Activated naive CD8-positive, alpha-beta T cell treated with anti-CD3 and anti-CD28 coated beads, Interleukin-2, amount 50 U/mL, for 24 hours (primary cell): ENCODE results near the gene MRPL41.
"Not testable (repeated sequence)": the region's sequence is repeated elsewhere in the genome, so short reads cannot be mapped to it uniquely, and the experiment has no call there.

Experiments
- ATAC-seq: fragments of 150-1000 bp; cut with Tn5 transposase; one replicate; pipeline ENCODE4 v1.10.0; 2021
- DNase-seq: peaks from one replicate; pipeline ENCODE4 v3.0.0; 2021
- H3K27ac Mint-ChIP-seq: one replicate; pipeline ENCODE4 v1.8.0; 2021; ENCODE audit warnings: mild to moderate bottlenecking, mixed read lengths
- H3K27me3 Mint-ChIP-seq: one replicate; pipeline ENCODE4 v1.8.0; 2021; ENCODE audit warnings: mixed read lengths
- H3K36me3 Mint-ChIP-seq: one replicate; pipeline ENCODE4 v1.8.0; 2021; ENCODE audit warnings: low read depth, mixed read lengths
- H3K4me1 Mint-ChIP-seq: one replicate; pipeline ENCODE4 v1.8.0; 2021; ENCODE audit warnings: mixed read lengths
- H3K4me3 Mint-ChIP-seq: one replicate; pipeline ENCODE4 v1.8.0; 2021; ENCODE audit warnings: mild to moderate bottlenecking, moderate library complexity, mixed read lengths
- H3K9me3 Mint-ChIP-seq: one replicate; pipeline ENCODE4 v1.8.0; 2021; ENCODE audit warnings: mixed read lengths

MRPL41 gene

GRCh38 chr9:137516144-137516917 is 35.3 kb upstream of the MRPL41 start:
- peaks cover 3% of the 10 kb centered on the region for H3K4me1 Mint-ChIP-seq
- no peaks in the 10 kb centered on the region for H3K27me3 Mint-ChIP-seq
- H3K36me3 Mint-ChIP-seq, result no peaks in the 10 kb centered on the region
- H3K4me3 Mint-ChIP-seq, result no peak overlapping the region
- ATAC-seq (no peak), DNase-seq (no peak)
- H3K9me3 Mint-ChIP-seq, result no peaks in the 10 kb centered on the region
- H3K27ac Mint-ChIP-seq, result no peak overlapping the region

GRCh38 chr9:137518661-137519459 is 32.8 kb upstream of the MRPL41 start:
- not testable (repeated sequence) for DNase-seq, H3K4me3 Mint-ChIP-seq, H3K27ac Mint-ChIP-seq, H3K27me3 Mint-ChIP-seq, H3K9me3 Mint-ChIP-seq, H3K4me1 Mint-ChIP-seq, H3K36me3 Mint-ChIP-seq
- peak; percentile 18 for ATAC-seq

GRCh38 chr9:137519553-137519952 is 32.1 kb upstream of the MRPL41 start:
- Mint-ChIP-seq H3K4me3 (no peak overlapping the region), H3K27me3 (no peaks in the 10 kb centered on the region), H3K36me3 (no peaks in the 10 kb centered on the region), H3K9me3 (no peaks in the 10 kb centered on the region), H3K4me1 (no peaks in the 10 kb centered on the region), H3K27ac (no peak overlapping the region)
- no peak for ATAC-seq
- no peak for DNase-seq

- no peak overlapping the region for H3K4me3 Mint-ChIP-seq
Observed at GRCh38 chr9:137520614-137521404, 30.9 kb upstream of the MRPL41 start.

GRCh38 chr9:137521405-137521985 is 30.2 kb upstream of the MRPL41 start:
- Mint-ChIP-seq H3K4me1 (peaks cover 7% of the 10 kb centered on the region), H3K9me3 (no peaks in the 10 kb centered on the region), H3K27ac (no peak overlapping the region), H3K36me3 (no peaks in the 10 kb centered on the region), H3K27me3 (no peaks in the 10 kb centered on the region), H3K4me3 (no peak overlapping the region)
- no peak for DNase-seq
- ATAC-seq, result no peak

More at GRCh38 chr9:137520614-137521404, 30.9 kb upstream of the MRPL41 start:
- Mint-ChIP-seq H3K36me3 (no peaks in the 10 kb centered on the region), H3K27me3 (no peaks in the 10 kb centered on the region), H3K9me3 (no peaks in the 10 kb centered on the region), H3K4me1 (peaks cover 7% of the 10 kb centered on the region), H3K27ac (no peak overlapping the region)
- ATAC-seq (no peak), DNase-seq (no peak)

GRCh38 chr9:137522746-137523455 is 28.8 kb upstream of the MRPL41 start:
- Mint-ChIP-seq H3K27ac (no peak overlapping the region), H3K36me3 (no peaks in the 10 kb centered on the region), H3K4me1 (peaks cover 7% of the 10 kb centered on the region), H3K4me3 (no peak overlapping the region), H3K9me3 (no peaks in the 10 kb centered on the region), H3K27me3 (no peaks in the 10 kb centered on the region)
- DNase-seq (no peak), ATAC-seq (no peak)

GRCh38 chr9:137524161-137524980 is 27.3 kb upstream of the MRPL41 start:
- H3K36me3 Mint-ChIP-seq, result no peaks in the 10 kb centered on the region
- H3K4me1 Mint-ChIP-seq, result peaks cover 12% of the 10 kb centered on the region
- ATAC-seq, result no peak
- H3K4me3 Mint-ChIP-seq, result no peak overlapping the region
- no peaks in the 10 kb centered on the region for H3K27me3 Mint-ChIP-seq
- no peak overlapping the region for H3K27ac Mint-ChIP-seq
- no peak for DNase-seq
- H3K9me3 Mint-ChIP-seq, result no peaks in the 10 kb centered on the region

- H3K27me3 Mint-ChIP-seq, result no peaks in the 10 kb centered on the region
- no peak overlapping the region for H3K27ac Mint-ChIP-seq
- DNase-seq (no peak), ATAC-seq (no peak)
- no peak overlapping the region for H3K4me3 Mint-ChIP-seq
- no peaks in the 10 kb centered on the region for H3K9me3 Mint-ChIP-seq
- H3K4me1 Mint-ChIP-seq, result peaks cover 15% of the 10 kb centered on the region
- H3K36me3 Mint-ChIP-seq, result no peaks in the 10 kb centered on the region
Observed at GRCh38 chr9:137524981-137525317, 26.7 kb upstream of the MRPL41 start.

- Mint-ChIP-seq H3K27me3 (no peaks in the 10 kb centered on the region), H3K4me1 (peaks cover 25% of the 10 kb centered on the region), H3K9me3 (no peaks in the 10 kb centered on the region), H3K36me3 (peaks cover 3% of the 10 kb centered on the region), H3K27ac (no peak overlapping the region), H3K4me3 (no peak overlapping the region)
- ATAC-seq (no peak), DNase-seq (no peak)
Observed at GRCh38 chr9:137530331-137530730, 21.3 kb upstream of the MRPL41 start.

- DNase-seq (no peak), ATAC-seq (no peak)
- Mint-ChIP-seq H3K36me3 (peaks cover 6% of the 10 kb centered on the region), H3K27ac (no peak overlapping the region), H3K4me3 (no peak overlapping the region), H3K4me1 (peaks cover 25% of the 10 kb centered on the region), H3K27me3 (no peaks in the 10 kb centered on the region), H3K9me3 (peaks cover 2% of the 10 kb centered on the region)
Observed at GRCh38 chr9:137531099-137531765, 20.4 kb upstream of the MRPL41 start.

GRCh38 chr9:137532891-137533468 is 18.7 kb upstream of the MRPL41 start:
- H3K9me3 Mint-ChIP-seq, H3K27me3 Mint-ChIP-seq, DNase-seq, H3K4me3 Mint-ChIP-seq, H3K27ac Mint-ChIP-seq, ATAC-seq: not testable (repeated sequence)
- Mint-ChIP-seq H3K4me1 (peaks cover 37% of the 10 kb centered on the region), H3K36me3 (peaks cover 12% of the 10 kb centered on the region)

- DNase-seq, result no peak
- peak; percentile 53 for ATAC-seq
- H3K27ac Mint-ChIP-seq, result peak overlapping the region; percentile 67
- H3K36me3 Mint-ChIP-seq, result peaks cover 12% of the 10 kb centered on the region
- H3K4me1 Mint-ChIP-seq, result peaks cover 31% of the 10 kb centered on the region
- no peak overlapping the region for H3K4me3 Mint-ChIP-seq
- peaks cover 8% of the 10 kb centered on the region for H3K9me3 Mint-ChIP-seq
- H3K27me3 Mint-ChIP-seq, result no peaks in the 10 kb centered on the region
Observed at GRCh38 chr9:137534256-137535119, 17.2 kb upstream of the MRPL41 start.
